Astrocyte of the cerebellum (primary cell): ENCODE data around the gene SELENOM.
"Not testable (repeated sequence)": the region's sequence is repeated elsewhere in the genome, so short reads cannot be mapped to it uniquely, and the experiment has no call there.

Source experiments
- DNase-seq: peaks from one replicate; pipeline ENCODE4 v3.0.0-alpha.2; 2011; ENCODE audit warnings: low read depth
- H3K4me3 ChIP-seq: 2 replicates; pipeline ENCODE4 v1.5.1; 2011; ENCODE audit warnings: mild to moderate bottlenecking, low read depth, low read length, moderate library complexity
- in situ Hi-C: cut with HindIII; loops from 2 replicates; pipeline ENCODE4 v1.10.0; 2017; ENCODE audit warnings: low sequenced_read_pairs
- TF ChIP-seq, protein P1 (sequence below): IDR thresholded peaks from 2 replicates; pipeline ENCODE4 v1.5.1; 2012; ENCODE audit warnings: low read length, low read depth, moderate library complexity, mild to moderate bottlenecking; ENCODE audit errors: missing control alignments

SELENOM gene

DNA sequence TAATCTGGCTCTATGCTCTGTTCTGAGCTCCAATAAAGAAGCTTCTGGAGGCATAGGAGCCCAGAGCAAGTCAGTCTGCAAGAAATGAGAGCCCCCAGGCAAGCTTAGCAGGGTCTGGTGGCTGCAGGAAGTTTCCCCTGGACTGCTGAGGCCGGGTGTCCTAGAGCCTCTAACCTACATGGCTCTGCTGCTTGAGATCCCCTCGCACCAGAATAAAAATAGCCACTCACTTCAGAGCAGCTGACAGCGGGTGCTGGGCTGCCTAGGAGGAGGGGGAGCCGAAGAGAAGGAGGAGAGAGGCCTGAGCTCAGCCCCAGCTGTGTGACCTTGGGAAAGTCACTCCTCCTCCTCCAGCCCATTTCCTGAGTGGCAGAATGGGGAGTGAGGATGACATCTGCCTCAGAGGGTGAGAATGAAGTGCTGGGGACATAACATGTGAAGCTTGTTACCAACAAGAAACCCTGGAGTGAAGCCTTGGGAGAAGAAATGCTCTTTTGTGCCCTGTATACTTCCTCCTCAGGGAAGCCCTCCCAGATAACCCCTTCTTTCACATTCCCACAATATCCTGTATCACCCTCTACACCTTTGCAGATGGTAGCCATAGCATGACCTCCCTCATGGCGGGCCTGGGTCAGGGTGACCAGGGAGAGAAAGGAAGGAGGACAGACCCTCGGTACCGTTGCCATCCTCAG lies 11.8 kb upstream of the SELENOM start:
- TF ChIP-seq, protein P1, sequence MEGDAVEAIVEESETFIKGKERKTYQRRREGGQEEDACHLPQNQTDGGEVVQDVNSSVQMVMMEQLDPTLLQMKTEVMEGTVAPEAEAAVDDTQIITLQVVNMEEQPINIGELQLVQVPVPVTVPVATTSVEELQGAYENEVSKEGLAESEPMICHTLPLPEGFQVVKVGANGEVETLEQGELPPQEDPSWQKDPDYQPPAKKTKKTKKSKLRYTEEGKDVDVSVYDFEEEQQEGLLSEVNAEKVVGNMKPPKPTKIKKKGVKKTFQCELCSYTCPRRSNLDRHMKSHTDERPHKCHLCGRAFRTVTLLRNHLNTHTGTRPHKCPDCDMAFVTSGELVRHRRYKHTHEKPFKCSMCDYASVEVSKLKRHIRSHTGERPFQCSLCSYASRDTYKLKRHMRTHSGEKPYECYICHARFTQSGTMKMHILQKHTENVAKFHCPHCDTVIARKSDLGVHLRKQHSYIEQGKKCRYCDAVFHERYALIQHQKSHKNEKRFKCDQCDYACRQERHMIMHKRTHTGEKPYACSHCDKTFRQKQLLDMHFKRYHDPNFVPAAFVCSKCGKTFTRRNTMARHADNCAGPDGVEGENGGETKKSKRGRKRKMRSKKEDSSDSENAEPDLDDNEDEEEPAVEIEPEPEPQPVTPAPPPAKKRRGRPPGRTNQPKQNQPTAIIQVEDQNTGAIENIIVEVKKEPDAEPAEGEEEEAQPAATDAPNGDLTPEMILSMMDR = no peak
- no peak overlapping the region for H3K4me3 ChIP-seq
- in situ Hi-C loops = loop anchor here (5.0 kb wide), 2 partner anchors 53 to 67 kb away; no protein-coding TSS in a partner anchor
- DNase-seq = no peak

DNA sequence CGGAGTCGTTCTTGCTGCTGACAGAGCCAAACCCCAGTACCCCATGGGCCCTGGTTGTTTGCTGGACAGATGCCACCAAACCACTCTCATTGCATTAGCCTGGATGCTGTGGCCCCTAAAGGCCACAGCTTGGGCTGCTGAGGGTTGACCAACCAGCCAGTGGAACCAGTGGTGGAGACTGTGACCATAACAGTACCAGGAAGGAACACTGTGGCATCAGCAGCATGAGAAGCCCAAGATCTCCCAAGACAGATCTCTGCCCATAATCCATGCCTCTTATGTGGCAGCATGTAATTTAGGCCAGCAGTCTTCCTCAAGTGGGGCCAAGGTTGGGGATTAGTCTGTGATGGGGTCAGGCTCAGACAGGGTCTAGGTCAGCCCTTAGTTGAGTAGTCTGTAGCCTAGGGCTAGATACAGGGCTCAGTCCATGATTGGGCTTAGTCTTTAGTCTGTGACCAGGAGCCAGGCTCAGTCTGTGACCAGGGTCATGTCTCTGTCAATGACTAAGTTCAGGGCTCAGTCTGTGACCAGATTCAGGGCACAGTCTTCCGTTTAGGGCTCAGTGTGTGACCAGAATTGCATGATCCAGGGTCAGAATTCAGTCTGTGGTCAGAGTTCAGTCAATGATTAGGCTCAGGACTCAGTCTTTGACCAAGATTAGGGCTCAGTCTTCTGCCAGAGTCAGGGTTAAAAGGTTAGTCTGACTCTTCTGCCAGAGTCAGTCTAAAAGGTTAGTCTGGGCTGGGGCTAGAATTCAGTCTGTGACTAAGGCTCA lies 10.9 kb upstream of the SELENOM start:
- in situ Hi-C loops = loop anchor here (5.0 kb wide), 2 partner anchors 54 to 66 kb away; no protein-coding TSS in a partner anchor
- TF ChIP-seq, protein P1 = no peak
- H3K4me3 ChIP-seq = no peak overlapping the region
- no peak for DNase-seq

DNA sequence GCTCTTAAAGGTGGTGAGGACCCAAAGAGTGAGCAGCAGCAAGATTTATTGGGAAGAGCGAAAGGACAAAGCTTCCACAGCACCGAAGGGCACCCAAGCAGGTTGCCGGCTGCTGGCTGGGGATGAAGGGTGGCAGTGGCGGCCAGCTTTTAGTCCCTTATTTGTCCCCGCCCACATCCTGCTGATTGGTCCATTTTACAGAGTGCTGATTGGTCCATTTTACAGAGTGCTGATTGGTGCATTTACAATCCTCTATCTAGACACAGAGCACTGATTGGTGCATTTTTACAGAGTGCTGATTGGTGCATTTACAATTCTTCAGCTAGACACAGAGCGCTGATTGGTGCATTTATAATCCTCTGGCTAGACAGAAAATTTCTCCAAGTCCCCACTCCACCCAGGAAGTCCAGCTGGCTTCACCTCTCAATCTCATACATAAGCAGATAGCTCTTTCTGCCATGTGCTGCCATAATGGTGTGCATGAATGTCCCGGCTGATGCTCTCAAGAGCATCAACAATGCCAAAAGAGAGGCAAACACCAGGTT lies 5.3 kb upstream of the SELENOM start:
- DNase-seq, H3K4me3 ChIP-seq, in situ Hi-C loops: not testable (repeated sequence)

DNA sequence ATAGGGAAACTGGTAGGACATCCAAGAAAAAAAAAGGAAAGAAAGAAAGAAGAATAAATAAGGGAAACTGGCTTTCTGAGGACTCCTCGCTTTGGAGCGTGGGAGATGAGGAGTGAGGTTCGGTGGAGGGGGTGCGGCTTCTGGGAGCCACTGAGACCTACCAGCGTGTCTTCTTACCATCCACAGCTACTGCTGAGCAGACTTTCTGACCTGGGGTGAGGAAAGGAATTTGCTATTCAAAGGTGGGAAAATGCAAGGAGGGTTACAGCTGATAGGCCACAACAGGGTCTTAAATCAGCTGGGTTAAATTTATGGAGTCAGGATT lies 488 bp upstream of the SELENOM start:
- TF ChIP-seq, protein P1 = no peak
- in situ Hi-C loops = no loop called here
- no peak for DNase-seq
- peak overlapping the region; percentile 76 for H3K4me3 ChIP-seq

DNA sequence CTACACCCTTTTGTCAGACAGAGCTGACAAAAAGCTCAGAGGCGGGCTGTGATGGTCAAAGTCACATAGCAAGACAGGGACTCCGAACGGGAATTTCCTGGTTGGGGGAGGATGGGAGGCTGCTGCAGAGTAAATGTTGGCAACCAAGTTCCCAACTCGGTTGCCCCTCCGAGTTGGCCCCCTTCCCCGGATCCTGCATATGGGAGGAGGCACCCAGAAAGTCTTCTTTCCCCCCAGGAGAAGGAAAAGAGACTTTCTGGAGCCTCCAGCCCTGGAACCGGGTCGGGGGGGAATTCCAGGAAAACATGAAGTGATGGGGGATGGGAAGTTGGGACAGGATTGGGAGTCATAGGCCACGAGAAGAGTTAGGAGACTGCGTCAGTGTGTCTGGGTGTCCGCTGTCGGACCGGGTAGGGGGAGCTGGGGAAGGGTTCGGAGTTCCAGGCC lies 614 bp downstream of the SELENOM start:
- DNase-seq = no peak
- TF ChIP-seq, protein P1 = no peak
- in situ Hi-C loops = no loop called here
- peak overlapping the region; percentile 76 for H3K4me3 ChIP-seq

DNA sequence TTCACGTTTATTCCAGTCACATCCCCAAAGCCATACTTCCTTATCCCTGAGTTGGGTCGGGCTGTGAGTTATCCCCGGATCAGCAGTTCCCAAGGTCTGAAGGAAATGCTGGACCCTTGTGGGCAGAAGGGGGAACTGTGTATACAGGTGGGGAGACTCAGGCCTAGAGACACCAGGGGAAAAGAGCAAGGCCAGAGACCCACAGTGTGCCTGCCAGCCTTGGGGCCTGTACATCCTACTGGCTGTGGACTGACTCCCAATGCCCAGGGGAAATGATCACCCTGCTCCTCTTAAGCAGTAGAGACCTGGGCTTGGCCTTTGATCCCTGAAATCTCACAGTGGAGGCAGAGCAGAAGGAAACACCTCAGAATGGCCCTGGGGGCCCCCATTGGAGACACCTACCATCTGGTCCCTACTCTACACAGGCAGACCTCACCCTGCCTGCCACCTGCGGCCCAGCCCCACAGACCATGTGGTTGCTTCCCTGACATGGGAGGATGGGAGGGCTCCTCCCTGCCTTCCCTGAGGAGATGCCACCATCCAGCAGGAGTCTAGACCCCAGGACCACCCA lies 1.3 kb downstream of the SELENOM start:
- peak overlapping the region; percentile 76 for H3K4me3 ChIP-seq
- in situ Hi-C loops = no loop called here
- TF ChIP-seq, protein P1 = peak; percentile 23
- DNase-seq = no peak
